Hindlimb muscle (tissue), 1 donor: Measurements from ENCODE around the gene RASA1. TPM values are rescaled to one million over a fixed set of nuclear protein-coding genes. Genes with fewer than 3 reads are reported as not detected.

Experiments used
- DNase-seq: peaks from one replicate; pipeline ENCODE4 v3.0.0-alpha.2; 2013
- polyA plus RNA-seq: library from polyadenylated mRNA; unstranded; fragments of 120-200 nt; gene quantifications from one replicate; pipeline ENCODE4 v1.2.1, GENCODE V29; 2013; ENCODE audit not compliant: insufficient read length

RASA1 gene
- polyA plus RNA-seq, 1 donor = 27.7 TPM

DNA sequence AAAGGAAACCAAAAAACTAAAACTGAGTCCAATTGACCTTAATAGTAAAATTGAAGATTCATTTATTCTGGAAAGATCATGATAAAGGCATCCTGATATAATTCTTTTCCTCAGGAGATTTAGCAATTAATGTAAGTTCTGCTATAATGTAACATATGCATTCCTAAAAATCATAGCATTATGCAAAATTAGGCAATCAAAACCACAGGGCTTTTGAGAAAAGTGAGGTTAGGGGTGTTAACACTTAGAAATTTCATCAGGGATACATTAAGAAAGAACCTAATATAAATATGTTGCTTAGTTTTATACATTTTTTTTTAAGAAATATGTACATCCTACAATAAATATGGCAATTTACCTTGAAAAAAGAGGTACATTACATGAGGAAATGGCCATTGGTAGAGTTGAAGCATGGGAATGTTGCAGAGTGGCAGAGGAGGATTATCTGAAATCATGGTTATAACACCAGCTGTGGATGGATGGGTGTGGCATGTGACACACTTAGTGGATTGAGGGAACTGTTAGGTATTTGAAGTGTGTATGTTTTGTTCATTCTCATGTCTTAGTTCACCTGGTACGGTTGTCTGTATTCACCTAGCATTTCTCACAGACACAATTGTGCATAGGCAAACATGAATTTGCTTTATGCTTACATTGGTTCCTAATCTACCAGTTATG is 94.0 kb downstream of the RASA1 start:
- DNase-seq = no peak

- DNase-seq = no peak
Measured at GRCh38 chr5:87367243-87367642, 99.6 kb downstream of the RASA1 start.

GRCh38 chr5:87368601-87369000 is 100.9 kb downstream of the RASA1 start:
- no peak for DNase-seq

- no peak for DNase-seq
Measured at GRCh38 chr5:87369431-87369830, 101.7 kb downstream of the RASA1 start.

DNA sequence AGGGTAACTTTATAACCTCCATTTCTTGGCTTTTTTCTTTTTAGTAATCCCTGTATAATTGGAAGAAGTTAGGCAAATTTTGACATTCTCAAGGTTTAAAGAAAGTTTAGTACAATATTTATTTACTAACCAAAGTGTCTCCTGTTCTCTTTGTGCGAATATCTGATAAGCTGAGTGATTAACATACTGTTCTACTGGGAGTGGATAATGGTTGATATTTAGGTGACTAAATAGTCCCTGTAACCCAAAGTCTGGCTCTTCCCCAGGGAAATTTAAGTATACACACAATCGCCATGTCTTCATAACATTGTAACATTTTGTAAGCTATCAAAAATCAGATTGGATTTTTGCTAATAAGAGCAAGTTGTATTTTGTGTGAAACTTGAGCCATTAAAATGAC is 105.0 kb downstream of the RASA1 start:
- DNase-seq = no peak

DNA sequence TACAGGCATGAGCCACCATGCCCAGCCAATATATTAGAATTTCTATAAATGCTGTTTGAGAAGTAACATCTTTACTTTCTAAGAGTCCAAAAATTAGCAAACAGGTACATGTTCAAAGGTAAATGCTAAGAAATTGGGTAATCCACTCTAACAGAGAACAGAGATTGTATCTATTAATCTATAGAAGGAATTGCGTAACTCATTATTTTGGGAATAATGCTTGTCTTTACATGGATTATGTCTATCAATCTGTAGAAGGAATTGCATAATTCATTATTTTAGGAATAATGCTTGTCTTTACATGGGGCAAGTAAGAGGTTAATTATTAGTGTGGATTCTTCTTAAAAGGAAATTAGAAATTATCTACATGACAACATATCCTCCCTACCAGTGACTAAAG is 114.5 kb downstream of the RASA1 start:
- DNase-seq = no peak

- DNase-seq = no peak
Measured at GRCh38 chr5:87383216-87383615, 115.5 kb downstream of the RASA1 start.

DNA sequence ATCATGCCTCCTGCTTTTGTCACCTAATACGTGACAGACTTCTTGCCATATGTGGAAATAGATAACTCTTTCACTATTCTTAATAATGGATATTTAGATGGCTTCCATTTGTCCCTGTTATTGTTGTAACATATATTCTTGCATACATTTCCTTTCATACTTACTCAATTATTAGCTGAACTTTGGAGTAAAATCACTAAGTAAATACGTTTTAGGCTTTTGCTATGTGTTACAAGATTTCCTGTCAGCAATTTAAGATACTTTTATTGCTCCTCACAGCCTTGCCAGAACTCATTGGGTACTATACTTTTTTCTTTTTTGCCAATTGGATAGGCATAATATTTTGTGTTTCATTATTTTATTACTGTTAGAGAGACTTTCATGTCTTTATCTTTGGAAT is 118.1 kb downstream of the RASA1 start:
- DNase-seq = no peak

- no peak for DNase-seq
Measured at GRCh38 chr5:87388129-87388528, 120.4 kb downstream of the RASA1 start.

GRCh38 chr5:87389296-87390034 is 121.8 kb downstream of the RASA1 start:
- DNase-seq = no peak

DNA sequence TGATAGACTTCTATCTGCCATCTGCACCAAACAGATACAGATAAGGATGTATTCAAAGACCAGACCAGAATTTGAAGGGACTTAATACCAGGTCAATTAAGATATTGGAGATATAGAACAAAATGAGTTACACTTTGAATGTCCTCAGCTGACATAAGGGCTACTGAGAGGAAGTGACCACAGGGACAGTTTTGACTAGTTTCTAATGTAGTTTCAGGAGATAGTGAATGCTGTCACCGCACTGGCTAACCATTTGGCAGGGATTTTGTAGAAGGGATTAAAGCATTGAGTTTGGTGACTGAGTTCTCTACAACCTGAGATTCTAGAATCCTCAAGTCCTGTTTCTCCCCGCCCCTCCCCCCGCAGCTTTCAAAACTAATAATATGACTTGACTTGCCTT is 122.4 kb downstream of the RASA1 start:
- no peak for DNase-seq

GRCh38 chr5:87390576-87391199 is 123.0 kb downstream of the RASA1 start:
- DNase-seq = no peak

DNA sequence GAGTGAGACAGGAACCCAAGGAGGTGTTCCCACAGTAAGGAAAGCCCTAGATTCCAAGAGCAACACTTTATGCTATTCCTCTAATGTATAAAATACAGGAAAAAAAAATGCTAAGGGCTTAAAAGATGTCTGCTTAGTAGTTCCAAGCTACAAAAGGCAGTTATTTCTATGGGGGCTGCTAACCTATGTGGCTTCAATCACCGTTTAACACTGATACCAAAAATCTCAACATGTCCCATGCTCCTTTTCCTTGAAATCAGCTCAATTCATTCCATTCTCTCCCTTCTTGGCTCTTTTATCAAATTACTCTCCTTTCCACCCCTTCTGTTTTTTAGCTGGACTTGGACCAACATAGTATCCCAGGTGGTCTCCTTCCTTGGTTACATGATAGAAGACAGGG is 124.5 kb downstream of the RASA1 start:
- no peak for DNase-seq

- no peak for DNase-seq
Measured at GRCh38 chr5:87392801-87393200, 125.1 kb downstream of the RASA1 start.

DNA sequence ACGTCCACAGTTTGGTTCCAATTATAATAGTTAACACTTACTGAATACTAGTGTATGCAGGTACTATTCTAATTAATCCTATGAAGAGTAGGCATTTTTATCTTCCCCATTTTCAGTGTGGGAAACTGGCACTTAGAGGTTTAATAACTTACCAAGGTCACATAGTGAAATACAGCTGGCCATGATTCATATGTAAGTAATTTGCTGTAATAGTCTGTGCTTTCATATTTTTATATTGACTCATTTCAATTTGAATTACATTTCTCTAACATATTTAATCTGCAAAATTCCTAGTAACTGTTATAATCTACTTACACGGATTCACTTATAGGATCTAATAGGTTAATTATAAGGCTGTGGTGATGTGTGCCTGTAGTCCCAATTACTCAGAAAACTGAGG is 125.6 kb downstream of the RASA1 start:
- DNase-seq = no peak

- DNase-seq = no peak
Measured at GRCh38 chr5:87394411-87395165, 126.9 kb downstream of the RASA1 start.

GRCh38 chr5:87398981-87399614 is 131.4 kb downstream of the RASA1 start:
- DNase-seq = no peak

GRCh38 chr5:87399720-87400119 is 132.0 kb downstream of the RASA1 start:
- DNase-seq = no peak

DNA sequence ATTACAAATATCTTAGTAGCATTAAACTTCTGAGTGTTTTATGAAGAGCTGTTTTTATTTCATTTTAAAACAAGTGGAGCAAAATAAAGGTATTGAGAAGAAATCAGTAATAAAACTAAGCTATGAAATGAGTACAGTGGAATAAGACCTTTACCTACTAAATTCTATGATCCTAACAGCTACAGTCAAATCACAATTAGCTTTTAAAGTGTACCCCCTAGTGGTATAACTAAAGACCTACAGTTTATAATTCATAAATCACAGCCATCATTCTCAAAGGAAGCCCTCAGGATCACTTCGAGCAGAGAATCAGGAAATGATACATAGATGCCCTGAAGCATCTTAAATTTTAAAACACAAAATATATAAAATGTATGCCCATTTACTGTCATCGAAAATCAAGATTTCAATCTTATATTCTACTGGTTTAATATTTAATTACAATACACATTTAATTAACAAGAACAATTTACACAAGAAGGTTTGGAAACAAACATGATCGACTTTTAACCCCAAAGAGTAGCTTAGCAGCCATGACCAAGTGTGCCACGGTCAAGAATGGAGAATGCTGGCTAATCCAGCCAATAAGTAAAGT is 132.7 kb downstream of the RASA1 start:
- no peak for DNase-seq

DNA sequence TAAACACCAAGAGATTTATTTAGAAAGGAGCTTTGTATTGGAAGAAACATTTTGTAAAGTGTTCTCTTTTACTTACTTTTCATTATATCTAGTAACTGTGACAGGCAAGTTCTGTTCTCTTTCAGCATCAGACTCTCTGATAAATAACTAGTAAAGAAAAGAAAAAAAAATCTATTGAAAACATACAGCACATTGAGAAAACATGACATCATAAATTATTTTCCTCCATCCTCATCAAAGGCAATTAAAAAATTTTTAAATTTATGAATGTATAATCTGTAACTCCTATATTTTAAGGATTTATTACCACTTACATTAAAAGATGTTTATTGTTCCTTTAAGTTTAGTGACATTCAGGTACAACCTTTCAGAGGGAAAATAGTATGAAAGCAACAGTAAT is 133.9 kb downstream of the RASA1 start:
- DNase-seq = no peak

DNA sequence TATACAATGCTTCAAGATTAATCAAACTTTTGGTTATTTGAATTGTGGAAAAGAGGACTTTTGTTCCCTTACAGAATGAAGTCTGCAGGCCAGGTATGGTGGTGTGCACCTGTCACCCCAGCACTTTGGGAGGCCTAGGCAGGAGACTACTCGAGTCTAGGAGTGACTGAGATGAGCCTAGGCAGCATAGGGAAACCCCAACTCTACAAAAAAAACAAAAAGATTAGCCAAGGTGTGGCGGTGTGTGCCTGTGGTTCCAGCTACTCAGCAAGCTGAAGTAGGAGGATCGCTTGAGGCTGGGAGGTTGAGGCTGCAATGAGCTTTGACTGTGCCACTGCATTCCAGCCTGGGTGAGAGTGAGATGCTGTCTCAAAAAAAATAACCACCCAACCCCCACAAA is 135.7 kb downstream of the RASA1 start:
- no peak for DNase-seq

DNA sequence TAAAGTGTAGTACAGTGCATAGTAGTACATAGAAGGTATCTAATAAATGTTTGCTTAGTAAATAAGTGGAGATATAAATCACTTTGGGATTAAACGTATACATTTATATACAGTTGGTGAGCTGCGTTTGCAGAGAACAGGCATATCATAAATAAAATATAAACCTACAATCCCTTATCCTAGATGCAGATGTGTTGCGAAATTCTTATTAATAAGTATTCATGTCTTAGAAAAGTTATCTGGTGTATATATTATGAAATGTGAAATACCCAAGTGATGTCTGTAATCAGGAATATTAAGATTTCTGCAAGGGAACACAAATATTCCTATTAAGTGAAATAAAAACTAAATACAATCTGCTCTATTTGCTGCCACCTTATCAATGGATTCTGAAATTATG is 136.2 kb downstream of the RASA1 start:
- no peak for DNase-seq
